GM18526 (cell line): ENCODE data around the gene ISCA2.

Experiments used
- POLR2A ChIP-seq: IDR thresholded peaks from 3 replicates; pipeline ENCODE4 v1.6.1; 2011; ENCODE audit not compliant: insufficient read length; ENCODE audit errors: extremely low read depth

ISCA2 gene

DNA sequence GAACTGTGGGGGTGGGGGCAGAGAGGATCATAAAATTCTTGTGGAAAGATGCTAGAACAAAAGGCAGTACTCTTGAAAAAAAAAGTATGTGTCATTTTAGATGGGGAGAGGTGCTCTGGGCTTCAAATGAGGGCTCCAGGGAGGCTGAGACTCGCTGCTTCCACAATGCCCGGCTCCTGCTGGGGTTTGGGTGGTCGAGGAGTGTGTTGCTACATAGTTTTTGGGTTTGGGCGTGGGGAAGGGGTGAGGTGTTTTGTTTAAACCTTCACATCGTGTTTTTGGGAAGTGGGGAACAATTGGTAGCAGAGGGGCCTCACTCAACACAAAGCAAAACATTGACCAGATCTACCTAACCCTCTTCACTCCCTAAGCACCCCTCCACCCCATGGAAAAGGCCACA is 8.1 kb downstream of the ISCA2 start:
- TF ChIP-seq POLR2A, result no peak

DNA sequence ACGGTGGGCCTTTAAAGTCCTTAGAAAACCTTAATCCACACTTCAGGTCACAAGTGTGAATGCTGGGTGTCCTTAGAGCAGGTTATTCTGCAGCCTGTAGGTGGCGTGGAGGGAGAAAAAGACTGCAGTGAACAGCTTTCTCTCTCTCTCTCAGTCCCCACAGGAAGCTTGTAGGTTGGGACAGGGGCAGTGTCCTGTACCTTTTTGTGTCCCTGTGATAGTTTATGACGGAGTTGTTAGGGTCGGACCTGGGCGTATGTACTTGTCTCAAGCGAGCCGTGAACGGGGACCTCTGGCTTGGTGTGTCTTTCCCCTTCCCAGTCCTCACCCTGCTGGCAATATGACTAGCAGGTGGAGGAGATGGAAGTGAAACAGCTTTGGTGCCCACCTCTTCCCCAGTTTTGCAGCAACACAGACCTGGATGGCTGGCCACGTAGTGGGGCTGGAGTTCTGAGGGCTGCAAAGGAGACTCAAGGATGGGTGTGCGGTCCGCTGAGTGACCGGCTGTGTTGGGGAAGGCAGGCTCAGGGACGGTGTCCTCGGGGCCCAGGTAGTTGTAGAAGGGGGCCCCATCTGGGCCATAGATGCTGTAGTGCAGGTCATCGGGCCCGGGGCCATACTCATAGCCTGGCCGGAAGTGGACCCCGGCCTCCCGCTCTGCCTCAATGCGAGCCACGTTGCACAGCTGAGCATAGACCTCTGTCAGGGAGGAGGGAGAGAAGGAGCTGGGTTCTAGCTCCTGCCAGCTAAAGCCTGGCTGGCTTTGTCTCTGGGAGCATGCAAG is 8.9 kb downstream of the ISCA2 start:
- TF ChIP-seq POLR2A, result no peak

DNA sequence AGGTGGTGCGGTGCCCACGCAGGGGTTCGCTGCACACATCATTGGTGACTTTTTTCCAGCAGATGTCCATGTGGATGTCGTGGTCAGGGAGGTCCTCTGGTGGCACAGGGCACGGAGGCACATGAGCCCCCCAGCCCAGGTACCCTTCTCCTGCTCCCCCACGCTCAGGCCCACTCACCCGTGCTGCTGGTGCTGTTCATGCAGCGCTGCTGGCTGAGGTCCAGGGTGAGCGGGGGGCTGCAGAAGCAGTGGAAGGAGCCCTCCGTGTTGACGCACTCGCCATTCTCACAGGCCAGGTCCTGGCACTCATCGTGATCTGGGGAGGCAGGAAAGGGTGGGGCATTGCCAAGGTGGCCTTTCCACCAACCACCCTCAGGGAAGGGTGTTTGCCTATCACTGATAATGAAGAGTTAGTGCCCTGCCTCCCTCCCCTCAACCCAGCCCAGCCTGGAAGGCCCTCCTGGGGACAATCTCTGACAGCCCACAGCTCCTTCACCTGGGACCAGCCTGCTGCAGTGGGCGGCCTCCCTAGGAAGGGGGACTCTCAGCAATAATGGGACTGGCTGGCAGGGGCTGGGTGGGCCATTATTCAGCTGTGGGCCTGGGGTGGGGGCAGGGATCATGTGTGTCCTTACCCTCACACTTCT is 9.8 kb downstream of the ISCA2 start:
- no peak for TF ChIP-seq POLR2A

DNA sequence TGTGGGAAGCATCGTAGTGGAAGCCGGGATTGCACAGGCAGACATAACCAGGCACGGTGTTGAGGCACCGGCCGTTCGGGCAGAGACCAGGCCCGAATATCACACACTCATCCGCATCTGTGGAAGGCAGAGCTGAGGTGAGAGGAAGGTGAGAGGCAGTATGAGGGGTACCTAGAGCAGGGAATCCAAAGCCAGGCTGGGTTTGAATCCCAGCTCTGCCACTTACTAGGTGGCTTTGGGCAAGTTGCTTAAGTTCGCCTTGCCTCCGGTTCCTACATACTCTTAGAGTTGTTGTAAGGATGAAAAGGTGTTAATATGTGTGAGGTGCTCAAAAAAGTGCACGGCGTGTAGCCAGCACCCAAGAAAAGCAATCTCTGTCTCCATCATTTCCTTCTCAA is 10.4 kb downstream of the ISCA2 start:
- no peak for TF ChIP-seq POLR2A

DNA sequence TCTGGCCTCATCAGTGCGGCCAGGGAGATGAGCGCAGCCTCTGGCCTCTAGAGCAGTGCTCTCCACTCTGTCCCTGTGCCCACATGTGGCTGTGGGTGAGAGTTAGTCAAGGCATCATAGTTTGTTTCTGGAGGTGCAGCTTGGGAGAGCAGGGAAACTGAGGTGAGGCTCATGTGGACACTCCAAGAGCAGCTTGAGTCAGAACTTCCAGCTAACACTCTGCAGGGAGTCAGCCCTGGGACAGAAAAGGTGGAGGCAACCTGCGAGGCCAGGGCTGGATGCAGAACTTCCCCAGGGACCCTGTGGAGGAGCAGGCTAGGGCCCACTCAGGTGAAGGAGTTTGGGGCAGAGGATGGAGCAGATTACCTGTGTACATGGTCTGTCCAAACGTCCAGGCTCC is 10.8 kb downstream of the ISCA2 start:
- no peak for TF ChIP-seq POLR2A

DNA sequence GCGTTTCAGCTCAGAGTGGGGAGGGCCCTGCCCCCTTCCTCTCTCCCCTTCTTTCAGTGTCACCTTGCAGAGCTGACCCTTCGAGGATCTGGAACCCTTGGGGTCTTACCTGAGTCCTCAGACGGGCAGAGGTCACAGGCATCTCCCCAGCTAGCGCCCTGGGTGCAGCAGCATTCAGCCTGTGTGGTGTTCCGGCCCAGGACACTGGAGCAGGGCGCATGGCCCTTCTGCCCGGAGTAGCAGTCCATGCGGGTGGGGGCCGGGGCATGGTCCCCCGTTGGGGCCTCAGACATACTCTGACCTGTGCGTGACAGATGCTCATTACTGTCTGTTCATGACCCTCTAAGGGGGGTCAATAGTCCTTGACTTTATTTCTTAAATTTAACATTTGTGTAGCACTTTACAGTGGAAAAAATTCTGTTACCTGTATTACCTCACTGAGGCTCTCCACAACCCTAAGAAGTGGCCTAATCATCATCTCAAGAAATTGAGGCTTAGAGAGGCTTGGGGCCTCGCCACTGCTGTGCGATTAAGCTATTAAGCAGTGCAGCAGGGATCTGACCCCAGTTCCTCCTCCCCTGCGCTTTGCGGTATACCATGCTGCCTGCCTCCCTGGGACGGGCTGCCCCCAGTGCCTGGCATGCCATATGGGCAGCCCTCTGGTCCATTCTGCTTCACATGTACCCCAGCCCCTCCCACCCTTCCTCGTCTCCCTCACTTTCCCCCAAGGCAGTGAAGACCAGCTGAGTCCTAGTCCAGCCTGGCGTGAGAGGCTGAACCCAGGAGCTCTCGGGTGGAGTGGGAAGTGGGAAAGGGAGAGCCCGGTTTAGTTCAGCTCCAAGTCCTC is 11.5 kb downstream of the ISCA2 start:
- no peak for TF ChIP-seq POLR2A

DNA sequence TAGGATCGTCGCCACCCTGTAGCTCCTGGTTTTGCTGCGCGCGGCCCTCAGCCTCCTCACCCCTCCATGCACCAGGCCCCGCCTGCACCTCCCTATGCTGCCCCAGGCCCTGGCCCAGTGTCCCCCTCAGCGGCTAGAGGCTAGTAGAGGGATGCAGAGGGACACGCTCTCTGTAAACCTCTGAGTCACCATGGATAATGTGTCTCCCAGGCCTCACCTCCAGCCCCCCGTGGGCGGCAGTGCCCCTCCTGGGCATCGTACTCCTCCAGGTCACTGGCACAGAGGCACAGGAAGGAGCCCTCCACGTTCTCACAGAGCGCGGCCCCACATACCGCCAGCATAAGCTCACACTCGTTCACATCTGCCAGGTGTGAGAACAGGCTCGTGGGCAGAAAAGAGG is 12.3 kb downstream of the ISCA2 start:
- TF ChIP-seq POLR2A, result no peak

DNA sequence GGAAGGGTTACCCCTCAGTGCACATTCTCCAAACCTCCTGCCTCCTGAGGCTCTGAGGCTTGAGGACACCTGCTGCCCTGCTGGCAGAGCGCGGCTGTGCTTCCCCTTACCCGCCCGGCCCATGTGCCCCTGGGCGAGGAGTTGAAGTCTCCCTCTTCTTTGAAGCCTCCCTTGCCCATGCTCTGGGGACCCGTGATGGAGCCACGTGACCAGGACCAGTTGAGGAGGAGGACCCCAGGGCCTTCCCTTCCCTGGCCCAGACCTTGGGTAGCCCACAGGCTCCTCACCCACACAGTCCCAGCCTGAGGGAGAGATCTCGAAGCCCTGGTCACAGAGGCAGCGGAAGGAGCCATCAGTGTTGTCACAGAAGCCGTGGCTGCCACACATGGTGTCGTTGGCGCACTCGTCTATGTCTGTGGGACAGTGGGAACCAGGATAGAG is 12.9 kb downstream of the ISCA2 start:
- no peak for TF ChIP-seq POLR2A

DNA sequence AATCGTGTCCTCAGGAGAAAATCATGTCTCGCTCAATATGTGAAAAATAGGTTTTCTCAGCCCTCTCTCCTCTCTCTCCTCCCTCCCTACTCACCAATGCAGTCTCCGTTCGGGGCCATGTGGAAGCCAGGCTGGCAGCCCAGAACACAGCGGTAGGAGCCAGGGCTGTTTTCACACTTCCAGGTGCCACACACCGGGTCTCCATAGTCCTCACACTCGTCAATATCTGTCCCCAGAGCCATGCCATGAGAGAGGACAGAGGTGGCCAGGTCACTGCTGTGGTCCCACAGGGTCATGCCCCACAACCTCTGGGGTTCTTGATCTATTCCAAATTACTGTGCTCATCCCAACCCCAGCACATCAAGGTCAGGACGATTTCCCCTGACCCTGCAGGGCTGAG is 13.5 kb downstream of the ISCA2 start:
- no peak for TF ChIP-seq POLR2A

DNA sequence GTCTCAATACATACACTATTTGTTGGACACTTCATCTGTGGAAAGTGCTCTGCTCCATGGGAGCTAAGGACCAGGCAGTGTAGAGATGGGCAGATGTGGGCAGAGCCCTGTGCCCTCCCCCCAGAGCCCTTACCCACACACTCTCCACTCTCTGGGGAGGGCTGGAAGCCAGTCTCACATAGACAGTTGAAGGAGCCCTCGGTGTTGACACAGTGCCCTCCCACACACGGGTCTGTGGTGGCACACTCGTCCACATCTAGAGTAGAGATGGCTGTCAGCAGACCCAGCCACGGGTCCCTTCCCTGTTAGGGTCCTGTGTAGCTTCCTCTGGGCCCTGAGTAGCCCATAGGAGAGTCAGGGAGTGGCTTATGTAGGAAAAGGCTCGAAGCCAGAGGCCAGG is 14.3 kb downstream of the ISCA2 start:
- no peak for TF ChIP-seq POLR2A

DNA sequence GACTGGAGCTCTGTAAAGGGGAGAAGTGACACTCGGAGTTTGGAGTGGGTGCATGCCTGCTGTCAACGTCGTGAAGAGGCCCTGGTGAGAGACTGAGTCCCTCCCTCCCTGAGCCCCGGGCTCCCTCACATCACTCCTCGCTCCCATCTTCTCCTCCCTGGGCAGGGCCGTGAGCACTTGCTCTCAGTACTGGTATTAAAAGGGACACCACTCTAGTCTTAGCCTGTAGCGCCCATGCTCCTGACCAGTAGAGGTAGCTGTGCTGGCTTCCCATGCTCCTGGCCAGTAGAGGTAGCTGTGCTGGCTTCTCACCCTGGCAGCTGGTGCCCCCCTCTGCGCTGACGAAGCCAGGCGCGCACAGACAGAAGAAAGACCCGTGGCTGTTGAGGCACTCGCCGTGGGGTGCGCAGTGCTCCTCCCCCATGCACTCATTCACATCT is 14.7 kb downstream of the ISCA2 start:
- TF ChIP-seq POLR2A, result no peak

DNA sequence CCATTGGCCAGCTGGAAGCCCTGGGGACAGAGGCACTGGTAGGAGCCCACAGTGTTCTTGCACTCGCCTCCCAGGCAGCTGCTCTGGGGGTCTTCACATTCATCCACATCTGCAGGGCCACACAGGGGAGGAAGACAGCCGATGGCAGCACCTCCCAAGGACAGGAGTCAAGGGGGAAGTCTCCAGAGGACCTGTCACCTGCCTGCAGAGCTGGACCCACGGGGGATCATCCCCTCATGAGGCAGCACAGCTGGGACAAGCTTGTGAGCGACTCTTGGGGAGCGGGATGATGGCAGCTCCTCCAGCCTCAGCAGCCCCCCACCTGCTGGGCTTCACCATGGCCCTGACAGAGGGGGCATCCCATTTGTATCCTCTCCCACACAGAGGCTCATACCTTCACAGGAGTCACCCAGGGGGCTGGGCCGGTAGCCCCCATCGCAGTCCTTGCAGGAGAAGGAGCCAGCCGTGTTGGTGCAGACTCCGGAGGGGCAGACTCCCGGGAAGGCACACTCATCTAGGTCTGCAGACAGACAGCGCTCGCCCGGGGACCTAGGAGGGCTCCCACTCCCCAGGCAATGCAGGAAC is 15.4 kb downstream of the ISCA2 start:
- no peak for TF ChIP-seq POLR2A

DNA sequence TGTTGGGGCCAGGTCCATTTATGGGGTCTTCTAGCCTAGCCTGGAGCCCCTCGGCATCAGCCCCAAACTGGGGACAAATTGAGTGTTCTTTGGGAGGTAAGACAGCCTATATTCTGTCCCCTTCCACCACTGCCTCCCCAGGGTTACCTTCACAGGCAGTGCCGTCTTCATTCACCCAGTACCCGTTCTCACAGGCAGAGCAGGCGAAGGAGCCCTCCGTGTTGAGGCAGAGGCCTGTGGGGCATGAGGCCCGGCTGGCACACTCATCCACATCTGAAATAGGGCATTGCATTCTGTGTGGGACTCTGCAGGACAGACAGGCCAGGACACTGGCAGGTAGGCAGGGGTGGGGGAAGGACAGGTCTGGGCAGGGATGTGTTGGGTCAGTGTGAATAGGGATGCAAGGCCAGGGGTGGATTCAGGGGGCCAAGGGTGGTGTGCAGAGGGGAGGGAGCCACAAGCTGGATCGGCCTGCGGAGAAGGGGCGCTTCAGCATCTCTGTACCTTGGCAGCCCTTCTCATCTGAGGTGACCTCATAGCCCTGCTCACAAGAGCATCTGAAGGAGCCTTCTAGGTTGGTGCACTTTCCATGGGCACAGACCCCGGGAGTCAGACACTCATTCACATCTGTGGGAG is 16.1 kb downstream of the ISCA2 start:
- TF ChIP-seq POLR2A, result no peak

DNA sequence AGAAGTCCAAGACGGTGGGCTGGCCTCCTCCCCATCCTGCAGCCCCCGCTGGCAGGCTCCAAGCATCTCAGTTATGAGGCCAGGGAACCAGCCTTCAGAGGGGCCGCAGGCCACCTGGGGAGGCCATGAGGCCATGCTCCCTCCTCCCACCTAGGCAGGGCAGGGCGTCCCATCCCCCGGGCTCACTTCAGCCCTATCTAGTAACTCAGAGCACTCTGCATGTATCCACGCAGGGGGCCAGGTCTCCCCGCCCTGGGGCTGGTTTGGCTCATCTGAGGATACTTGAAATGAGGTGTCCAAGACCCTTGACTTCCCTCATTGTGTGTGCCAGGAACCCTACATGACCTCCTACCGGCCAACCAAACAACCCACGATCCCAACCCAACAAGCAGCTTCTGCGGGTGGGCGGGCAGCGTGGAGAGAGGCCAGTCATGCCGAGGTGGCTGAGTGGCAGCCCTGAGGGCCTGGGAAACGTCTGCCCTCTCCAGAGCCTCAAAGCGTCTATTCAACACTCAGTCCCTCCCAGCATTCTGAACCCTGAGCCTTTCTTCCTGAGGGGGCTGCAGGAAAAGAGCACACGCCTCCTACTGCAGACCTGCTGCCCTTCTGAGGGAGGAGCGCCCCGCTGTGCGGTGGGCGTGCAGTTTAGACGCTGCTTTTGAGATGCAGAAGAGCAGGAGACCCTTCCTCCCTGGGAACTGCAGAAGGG is 16.8 kb downstream of the ISCA2 start:
- TF ChIP-seq POLR2A, result no peak
